A204.1 (cell line): ENCODE data around the gene DNAAF8.
"Not testable (repeated sequence)": the region's sequence is repeated elsewhere in the genome, so short reads cannot be mapped to it uniquely, and the experiment has no call there.

Source experiments
- FAIRE-seq: peaks from 2 replicates; lab custom pipeline; 2012; peaks lifted over from hg19 to GRCh38; lab: Jason Lieb, UNC

DNAAF8 gene

DNA sequence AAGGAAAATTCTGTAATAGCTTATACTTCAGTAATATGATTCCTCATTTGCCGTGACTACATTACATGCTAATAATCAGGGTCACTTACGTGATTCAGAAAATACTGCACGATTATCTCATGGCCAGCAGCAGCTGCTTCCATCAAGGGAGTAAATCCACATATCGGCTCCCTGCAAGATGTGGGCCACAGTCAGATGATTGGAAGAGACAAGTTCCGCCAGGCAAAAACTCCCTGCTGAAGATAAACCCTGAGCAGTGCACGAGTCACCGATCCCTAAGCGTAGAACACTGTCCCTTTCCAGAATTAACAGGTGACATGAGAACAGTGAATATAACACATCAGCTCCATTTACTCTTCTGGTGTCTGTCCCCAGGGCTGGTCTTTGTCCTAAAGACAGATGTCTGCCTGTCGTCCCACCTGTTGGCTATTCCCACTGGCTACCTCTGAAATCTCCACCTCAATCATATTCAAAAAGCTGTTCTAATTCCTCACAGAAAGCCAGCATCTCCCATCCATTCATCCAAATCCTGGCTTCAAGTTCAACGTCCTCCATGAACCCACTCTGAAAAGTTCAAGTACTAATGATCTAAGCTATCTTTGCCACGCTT, 9.6 kb upstream of the DNAAF8 start:
- no peak for FAIRE-seq

DNA sequence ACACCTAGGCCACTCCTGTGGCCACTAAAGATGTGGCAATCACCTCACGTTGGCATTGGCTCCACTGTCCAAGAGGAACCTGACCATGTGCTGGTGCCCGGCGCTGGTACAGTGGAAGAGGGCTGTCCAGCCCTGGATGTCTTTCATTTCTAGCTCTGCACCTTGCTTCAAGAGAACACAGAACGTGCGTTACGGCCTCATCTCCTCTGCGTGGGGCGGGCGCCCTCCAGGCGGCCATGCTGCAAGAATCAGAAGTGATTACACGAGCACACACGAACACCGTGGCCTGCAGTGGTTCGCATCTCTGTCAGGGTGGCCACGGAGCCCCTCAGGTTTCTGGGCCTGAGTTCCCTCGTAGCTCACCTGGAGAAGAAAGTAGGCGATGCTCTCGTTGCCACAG, 7.7 kb upstream of the DNAAF8 start:
- FAIRE-seq: no peak

DNA sequence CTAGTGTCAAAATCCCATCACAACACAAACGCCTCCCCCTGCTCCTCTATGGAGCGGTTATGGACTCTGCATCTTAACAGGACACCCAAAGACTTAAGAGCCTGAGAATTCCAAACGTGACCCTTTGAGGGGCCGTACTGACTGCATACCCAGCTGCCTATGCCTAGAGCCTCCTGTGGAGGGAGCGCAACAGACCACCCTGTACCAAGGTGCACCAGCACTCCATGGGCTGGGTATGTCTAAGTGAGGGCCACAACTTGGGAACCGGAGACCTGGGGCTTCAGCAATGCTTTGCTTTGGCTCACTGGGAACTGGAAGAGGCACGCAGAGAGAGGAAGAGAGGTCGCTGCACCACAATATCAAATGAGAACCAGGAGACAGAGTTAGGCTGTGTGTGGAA, 5.7 kb upstream of the DNAAF8 start:
- no peak for FAIRE-seq

DNA sequence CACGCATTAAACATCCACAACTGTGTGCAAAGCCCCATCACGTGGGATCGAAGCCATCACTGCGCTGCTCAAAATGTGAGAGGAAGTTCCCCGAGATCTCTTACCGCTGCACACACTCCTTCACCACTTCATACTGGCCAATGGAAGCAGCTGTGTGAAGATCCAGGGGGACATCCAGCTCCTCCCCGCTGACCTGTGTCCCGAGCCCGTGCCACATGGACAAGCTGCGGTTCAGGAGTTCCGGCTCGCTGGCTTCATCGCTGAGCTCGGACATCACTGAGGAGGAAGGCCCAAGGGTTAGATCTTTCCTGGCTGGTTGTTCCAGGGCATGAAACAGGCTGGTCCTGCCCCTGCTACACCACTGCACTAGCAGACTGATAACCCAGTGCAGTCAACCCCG, 4.5 kb upstream of the DNAAF8 start:
- FAIRE-seq: no peak

DNA sequence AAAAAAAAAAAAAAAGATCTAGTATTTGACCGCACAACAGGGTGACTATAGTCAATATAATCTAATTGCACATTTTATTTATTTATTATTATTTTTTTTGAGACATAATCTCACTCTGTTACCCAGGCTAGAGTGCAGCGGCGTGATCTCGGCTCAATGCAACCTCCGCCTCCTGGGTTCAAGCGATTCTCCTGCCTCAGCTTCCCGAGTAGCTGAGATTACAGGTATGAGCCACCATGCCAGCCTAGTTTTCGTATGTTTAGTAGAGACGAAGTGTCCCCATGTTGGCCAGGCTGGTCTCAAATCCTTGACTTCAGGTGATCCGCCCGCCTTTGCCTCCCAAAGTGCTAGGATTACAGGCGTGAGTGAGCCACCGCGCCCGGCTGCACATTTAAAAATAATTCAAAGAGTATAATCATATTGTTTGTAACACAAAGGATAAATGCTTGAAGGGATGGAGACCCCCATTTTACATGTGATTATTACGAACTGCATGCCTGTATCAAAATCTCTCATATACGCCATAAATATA, 1.1 kb upstream of the DNAAF8 start:
- FAIRE-seq: no peak

DNA sequence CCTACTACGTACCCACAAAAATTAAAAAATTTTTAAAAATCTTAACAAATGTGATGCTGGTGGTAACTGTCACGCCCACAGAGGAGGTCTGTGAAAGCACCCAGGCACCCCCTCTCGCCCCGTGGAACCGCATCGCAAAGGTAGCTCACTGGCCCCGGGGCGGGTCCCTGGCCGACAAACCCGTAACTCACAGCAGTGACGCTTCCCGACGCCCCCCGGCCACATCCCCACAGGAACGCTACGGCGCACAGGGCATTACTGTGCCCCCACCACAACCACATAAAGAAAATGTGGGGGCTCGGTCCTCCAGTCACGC, 632 bp upstream of the DNAAF8 start:
- FAIRE-seq: no peak

DNA sequence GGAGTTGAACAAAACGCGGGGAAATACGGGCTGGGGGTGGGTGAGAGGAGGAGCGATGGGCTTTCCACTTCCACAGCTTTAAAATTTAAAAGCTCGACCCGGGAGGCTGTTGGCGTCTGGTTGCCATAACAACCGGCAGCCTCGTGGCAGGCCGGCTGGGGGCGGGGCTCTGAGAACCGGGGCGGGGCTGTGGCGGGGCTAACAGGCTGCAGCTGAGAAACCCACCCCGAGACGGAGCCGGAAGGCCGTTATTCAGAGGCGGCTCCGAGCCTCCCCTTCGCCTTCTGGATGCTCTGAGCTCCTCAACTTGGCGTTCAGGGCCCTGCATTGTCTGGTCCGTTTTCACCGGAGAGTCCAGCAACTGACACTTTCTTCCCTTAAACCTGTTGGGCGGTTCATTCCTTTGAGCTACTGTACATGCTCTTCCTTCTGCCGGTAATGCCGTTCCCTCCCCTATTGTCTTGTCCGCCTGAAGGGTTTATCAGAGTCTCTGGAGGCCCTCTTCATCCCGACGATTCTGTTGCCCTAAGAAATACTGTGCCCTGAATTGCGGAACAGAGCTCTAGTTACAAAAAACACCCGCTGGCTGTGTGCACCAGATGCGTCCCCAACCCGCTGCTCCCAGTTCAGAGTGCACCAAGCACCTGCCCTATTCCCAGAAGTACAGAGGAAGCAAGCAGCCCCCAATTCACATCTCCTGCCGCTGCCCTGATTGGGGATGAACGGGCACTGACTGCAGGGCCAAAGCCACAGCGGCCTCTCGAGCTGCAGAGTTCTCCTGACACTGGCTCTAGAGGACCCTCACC, 596 bp downstream of the DNAAF8 start:
- FAIRE-seq: no peak

DNA sequence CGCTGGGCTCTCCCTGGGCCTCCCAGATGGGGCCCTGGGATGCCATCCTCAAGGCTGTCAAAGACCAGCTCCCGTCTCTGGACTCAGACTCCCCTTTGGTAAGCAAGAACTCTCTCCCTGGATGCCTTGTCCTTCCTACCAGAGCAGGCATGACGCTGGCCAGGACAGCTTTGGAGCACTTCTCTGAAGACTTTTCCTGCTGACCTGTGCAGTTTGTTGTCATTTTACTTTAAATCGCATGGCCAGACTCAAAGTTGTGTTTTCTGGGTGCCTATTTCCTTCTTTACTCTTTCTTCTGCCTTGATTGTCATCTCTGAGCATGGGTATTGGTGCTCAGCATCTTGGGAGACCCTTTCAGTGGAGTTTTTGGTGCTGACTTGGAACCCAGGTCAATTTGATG, 2.2 kb downstream of the DNAAF8 start:
- FAIRE-seq: no peak

DNA sequence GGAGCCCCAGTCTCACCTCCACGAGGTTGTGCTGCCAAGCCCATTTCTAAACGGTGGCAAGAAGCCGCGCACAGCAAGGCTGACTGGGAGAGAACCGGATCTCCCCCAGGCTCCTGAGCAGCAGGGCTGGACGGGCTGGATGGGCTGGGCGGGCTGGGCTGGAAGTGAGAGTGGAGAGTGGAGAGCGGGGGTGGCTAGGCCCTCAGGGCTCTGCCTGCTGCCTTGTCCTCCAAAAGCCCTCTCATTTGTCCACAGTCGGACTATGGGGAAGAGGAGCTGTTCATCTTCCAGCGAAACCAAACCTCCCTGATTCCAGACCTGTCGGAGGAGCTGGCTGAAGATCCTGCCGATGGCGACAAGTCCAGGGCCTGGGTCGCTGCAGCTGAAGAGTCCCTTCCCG, 3.2 kb downstream of the DNAAF8 start:
- FAIRE-seq: no peak

DNA sequence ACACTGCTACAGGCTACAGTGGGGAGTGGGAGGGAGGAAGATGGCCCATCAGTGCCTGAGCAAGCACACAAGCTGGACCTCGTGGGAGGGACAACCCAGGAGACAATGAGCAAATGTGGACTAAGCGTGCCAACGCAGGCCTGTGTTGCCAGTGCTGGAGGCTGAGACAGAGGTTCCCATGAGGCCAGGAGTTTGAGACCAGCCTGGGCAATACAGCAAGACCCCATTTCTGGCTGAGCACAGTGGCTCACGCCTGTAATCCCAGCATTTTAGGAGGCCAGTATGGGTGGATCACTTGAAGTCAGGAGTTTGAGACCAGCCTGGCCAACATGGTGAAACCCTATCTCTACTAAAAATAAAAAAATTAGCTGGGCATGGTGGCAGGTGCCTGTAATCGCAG, 4.0 kb downstream of the DNAAF8 start:
- FAIRE-seq: not testable (repeated sequence)

DNA sequence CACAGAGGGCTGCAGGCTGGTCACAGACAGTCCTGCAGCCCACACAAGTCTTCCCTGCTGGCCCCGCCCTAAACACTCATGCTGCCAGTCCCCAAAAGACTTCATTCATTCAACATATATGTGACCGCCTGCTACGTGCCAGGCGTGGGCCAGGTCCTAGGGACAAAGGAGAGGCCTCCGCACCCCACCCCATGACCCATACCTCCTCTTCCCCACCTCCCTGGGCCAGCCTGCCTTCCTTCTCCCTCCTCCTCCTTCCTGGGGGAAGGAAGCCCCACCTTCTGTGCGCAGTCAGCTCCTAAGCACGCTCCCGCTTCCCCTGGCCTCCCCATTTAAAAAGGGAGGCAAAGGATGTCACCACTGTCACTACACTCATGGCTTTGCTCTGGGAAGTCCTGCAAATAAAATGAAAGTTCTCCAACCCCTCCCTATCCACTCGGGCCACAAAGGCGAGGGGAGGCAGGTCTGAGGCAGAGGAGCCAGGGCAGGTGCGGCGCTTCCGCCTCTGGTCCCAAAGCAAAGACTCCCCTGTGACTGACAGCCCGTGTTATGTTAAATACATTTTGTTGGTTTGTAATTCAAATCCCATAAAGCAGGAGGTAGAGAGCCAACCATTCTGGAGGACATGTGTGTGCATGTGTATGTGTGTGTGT, 9.0 kb downstream of the DNAAF8 start:
- FAIRE-seq: no peak

DNA sequence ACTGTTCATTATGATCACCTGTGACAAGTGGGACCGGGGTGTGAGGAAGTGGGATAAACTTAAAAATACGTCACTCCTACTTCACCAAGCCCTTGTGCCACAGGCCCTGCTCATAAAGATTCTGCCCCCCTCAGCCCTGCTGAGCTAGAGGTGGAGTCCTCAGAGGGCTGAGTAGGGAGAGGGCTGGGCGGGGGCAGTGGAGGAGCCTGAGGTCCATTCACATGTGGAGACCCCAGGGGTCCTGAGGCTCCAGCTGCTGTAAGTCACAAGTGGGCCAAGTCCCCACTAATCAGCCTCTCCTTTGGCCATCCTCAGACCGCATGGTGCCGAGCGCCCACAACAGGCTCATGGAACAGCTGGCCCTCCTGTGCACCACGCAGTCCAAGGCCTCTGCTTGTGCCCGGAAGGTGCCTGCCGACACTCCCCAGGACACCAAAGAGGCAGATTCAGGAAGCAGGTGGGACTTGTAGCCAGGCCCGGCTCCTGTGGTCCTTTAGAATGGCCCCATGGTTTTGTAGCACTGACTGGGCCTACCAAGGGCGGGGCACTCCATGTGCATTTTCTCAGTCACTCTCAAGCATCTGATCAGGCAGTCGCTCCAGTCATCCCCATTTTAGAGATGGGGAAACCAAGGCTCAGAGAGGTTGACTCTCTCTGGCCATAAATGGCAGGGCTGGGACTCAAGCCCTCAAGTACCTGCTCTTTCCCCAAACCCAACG, 10.4 kb downstream of the DNAAF8 start:
- FAIRE-seq: no peak

DNA sequence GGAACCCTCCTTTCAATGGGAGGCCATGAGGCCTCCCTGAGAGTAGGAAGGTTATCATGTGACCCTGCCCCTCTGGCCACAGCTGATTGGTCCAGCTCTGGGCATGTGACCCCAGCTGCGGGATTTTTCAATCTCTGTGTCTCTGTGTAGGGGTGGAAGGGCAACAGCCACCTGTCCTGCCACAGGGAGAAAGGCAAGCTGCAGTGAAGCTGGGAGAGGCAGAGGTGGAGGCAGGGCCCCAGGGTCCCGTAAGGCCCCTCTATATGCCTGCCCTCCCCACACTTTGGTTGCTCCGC, 10.9 kb downstream of the DNAAF8 start:
- no peak for FAIRE-seq

DNA sequence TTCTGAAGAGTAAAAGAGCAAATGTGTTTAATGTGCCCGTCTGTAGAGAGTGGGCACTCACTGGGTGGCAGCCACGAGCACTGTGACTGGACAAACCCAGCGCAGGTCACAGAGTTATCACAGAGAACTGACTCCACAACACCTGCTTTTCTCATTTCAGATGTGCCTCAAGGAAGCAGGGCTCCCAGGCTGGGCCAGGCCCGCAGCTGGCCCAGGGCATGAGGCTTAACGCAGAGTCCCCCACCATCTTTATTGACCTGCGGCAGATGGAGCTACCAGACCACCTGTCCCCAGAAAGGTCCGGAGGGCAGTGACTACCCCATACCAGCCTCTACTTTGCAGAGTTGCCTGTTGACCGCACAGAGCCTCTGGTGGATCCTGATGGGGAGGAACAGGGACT, 11.9 kb downstream of the DNAAF8 start:
- FAIRE-seq: no peak

DNA sequence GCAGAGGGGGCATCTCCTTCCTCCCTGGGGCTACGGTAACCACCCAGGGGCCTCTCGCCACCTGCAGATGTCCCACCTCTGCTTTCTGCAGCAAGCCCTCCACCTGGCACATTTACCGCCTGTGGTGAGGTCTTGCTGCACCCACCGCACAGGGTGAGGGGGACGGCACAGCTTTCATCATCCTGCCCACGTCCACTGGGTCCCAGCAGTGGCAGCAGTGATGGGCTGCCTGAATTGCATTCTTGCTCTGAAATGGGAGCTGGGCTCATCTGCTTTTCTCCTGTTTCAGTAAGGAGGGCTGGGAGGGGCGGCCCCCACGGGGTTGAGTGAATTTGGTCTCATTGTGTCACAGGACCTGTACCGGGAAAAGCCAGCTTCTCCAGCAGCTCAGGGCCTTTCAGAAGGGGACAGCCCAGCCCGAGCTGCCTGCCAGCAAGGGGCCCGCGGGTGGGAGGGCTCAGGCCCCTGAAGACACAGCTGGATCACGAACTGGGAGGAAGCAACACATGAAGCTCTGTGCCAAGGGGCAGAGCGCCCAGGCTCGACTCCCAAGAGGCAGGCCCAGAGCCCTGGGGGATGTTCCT, 12.7 kb downstream of the DNAAF8 start:
- no peak for FAIRE-seq

DNA sequence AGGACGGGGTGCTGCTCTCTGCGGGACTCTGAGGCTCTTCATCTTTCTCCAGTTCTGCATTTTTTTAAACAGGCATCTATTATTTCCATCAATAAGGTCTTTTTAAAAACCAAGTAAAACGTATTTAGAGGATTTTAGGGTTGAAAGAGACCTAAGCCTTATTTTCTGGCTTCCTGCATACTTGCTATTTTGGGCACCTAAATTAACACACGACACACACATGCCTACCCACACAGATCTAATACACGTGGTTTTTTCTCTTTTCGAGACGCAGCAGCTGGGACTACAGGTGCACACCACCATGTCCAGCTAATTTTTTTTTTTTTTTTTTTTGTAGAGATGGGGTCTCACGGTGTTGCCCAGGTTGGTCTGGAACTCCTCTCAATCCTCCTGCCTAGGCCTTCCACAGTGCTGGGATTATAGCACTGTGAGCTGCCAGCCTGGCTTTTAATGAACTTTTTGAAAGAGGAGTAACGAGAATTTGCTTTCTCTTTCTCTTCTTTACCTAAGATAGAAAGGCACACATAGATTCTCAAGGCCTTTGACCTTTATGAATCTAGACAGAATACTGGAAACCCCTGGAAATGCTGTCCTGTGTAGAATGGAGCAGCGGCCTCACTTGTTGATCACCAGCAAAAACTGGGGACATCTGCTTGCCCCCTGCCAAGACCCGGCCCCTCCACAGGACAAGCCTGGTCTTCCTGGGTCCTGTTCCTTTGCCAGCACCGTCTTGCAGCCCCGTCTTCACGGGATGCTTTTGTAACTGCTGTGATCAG, 13.8 kb downstream of the DNAAF8 start:
- no peak for FAIRE-seq

DNA sequence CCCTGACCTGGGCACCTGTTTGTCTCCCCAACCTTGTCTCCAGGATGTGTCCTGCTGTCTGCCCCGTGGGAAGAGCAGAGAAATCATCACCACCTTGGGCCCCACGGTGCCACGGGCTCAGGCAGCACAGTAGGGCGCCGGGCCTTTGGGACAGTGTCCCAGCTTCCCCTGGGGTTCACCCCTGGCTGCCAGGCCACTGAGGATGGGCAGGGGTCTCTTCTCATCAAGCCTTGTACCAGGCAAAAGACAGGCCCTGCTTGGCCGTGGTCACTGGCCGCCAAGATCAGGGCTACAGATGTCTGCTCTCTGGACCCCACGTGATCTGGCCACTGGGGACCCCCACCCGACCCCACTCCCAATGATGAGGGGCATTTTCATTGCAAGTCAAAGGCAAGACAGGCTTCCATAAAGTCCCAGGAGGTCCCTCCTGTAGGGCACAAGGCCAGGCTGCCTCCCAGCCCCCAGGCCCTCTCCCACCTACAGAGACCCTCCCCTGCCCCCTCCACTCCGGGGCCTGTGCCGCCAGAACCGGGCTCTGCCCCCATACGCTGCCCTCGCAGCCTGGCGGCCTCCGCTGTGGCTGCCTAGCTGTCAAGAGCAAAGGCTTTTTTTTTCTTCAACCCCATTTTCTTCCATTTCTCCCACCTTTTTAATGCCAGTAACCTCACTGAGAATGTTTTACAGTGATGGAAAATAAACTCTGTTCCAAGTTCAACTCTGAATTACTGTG, 14.5 kb downstream of the DNAAF8 start:
- FAIRE-seq: no peak

DNA sequence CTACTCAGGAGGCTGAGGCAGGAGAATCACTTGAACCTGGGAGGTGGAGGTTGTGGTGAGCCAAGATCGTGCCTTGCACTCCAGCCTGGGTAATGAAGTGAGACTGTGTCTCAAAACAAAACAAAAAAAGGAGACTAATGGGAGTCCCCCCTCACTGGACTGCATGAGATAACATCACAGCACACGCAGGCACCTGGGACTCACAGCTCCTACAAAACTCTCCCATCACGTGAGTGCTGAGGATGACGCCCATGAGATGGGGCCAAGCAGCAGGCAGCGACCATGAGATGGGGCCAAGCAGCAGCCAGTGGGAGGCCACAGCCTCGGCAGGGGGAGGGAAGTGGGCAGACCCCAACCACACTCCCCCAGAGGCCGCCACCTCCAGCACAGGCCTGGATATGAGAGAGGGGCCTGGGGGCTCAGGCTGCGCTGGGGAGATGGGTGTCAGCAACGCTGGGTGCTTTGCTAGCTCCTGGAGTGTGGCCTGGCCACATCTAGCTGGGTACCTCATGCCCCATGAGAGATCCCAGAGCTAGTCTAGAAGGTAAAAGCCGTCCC, 15.4 kb downstream of the DNAAF8 start:
- FAIRE-seq: no peak

DNA sequence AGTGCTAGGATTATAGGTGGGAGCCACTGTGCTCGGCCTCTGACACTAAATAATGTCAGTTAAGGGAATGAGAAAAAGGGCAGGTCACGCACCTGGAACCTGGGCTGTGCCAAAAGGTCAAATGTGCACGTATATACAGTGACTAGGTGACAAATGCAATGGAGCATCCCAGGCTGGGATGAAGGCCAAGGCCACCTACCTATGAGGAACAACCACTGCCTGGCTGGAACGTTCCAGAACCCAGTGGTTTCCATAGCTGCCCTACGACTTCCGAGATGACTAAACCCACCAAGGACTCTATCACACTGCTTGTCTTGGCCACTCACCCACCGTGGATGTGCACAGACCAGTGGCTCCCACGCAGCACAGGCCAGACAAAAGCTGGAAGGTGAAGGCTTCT, 16.6 kb downstream of the DNAAF8 start:
- FAIRE-seq: no peak

DNA sequence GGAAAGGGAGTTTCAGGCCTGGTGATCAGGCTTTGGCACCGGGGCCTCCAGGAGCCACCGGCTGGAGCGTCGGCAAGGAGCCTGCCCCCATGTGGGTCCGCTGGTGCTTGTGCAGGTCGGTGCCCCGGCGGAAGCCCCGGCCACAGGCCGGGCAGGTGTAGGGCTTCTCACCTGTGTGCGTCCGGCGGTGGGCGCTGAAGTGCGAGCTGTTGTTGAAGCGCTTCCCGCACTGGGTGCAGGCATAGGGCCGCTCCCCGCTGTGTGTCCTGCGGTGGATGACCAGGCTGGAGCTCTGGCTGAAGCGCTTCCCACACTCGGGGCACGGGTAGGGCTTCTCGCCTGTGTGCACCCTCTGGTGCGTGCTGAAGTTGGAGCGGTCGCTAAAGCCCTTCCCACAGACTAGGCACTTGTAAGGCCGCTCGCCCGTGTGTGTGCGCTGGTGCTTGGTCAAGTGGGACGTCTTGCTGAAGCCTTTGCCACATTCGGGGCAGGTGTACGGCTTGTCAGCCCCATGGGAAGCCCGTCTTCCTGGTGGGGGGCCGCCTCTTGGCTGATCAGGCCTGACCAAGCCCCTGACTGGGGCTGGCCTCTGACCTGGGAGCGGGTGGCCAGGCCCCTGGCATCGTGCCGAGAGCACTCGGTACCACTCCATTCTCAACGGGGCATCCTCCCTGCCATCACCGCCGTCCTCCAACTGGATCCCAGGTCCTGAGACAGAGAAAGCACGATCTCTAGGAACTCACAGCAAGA, 18.2 kb downstream of the DNAAF8 start:
- FAIRE-seq: no peak
